Activated CD4-positive, alpha-beta T cell treated with anti-CD3 and anti-CD28 coated beads for 36 hours (primary cell): ENCODE measurements around the gene NXNL2. TPM values are rescaled to one million over a fixed set of nuclear protein-coding genes. Genes with fewer than 3 reads are reported as not detected.

Experiments used
- ATAC-seq: fragments of 200-7000 bp; cut with Tn5 transposase; one replicate; pipeline ENCODE4 v1.10.0; 2021; ENCODE audit warnings: mild to moderate bottlenecking, moderate library complexity
- CTCF ChIA-PET: fragments of 350-600 bp; sonication (Branson Sonifier 250); formaldehyde crosslinking; loops from one replicate; lab custom pipeline; 2021; ENCODE audit warnings: antibody characterized with exemption; lab: Charles Lee
- POLR2A ChIA-PET: fragments of 350-600 bp; sonication (Branson Sonifier 250); formaldehyde crosslinking; loops from one replicate; lab custom pipeline; 2021; ENCODE audit warnings: antibody characterized with exemption, inconsistent platforms; lab: Charles Lee
- DNase-seq: peaks from one replicate; pipeline ENCODE4 v3.0.0-alpha.2; 2020
- H3K27ac Mint-ChIP-seq: one replicate; pipeline ENCODE4 v1.8.0; 2021; ENCODE audit warnings: mixed read lengths
- H3K27me3 Mint-ChIP-seq: one replicate; pipeline ENCODE4 v1.8.0; 2021; ENCODE audit warnings: mixed read lengths
- H3K36me3 Mint-ChIP-seq: one replicate; pipeline ENCODE4 v1.8.0; 2021; ENCODE audit warnings: low read depth, mixed read lengths
- H3K4me1 Mint-ChIP-seq: one replicate; pipeline ENCODE4 v1.8.0; 2021; ENCODE audit warnings: mixed read lengths
- H3K4me3 Mint-ChIP-seq: one replicate; pipeline ENCODE4 v1.8.0; 2021; ENCODE audit warnings: mild to moderate bottlenecking, moderate library complexity, mixed read lengths
- H3K9me3 Mint-ChIP-seq: one replicate; pipeline ENCODE4 v1.8.0; 2021; ENCODE audit warnings: low read depth, mixed read lengths
- intact Hi-C, 2 experiments: fragments of 100-400 bp; cut with DNase I in 1 of 2; cut with micrococcal nuclease in 1 of 2; formaldehyde crosslinking; loops; one replicate each; pipeline versions ENCODE4 v1.14.2 to v1.15.1; 2022 to 2024; cut with DNase I, micrococcal nuclease
- total RNA-seq, 2 experiments: library from RNA; stranded (reverse); gene quantifications; one replicate each; pipeline ENCODE4 v1.2.3, GENCODE V29; 2021

The NXNL2 gene
- total RNA-seq, 2 experiments from 2014 or later = not detected

GRCh38 chr9:88580961-88581360, 46.0 kb downstream of the NXNL2 start:
- Mint-ChIP-seq H3K36me3 (no peaks in the 10 kb centered on the region), H3K27me3 (peaks cover 6% of the 10 kb centered on the region), H3K4me3 (no peak overlapping the region), H3K4me1 (peaks cover 9% of the 10 kb centered on the region), H3K27ac (no peak overlapping the region), H3K9me3 (no peaks in the 10 kb centered on the region)
- ATAC-seq = no peak
- ChIA-PET CTCF (interaction anchor here (0.6 to 1.2 kb wide), 3 partner anchors 11 to 507 kb away, joined by 3 to 4 read pairs (median 3); no protein-coding TSS in a partner anchor), POLR2A (interaction anchor here (0.7 kb wide), 1 partner anchor 58 kb away, joined by 3 read pairs; no protein-coding TSS in a partner anchor)
- no peak for DNase-seq
- intact Hi-C loops = loop anchor here in 1 of 2 experiments (10.0 kb wide), 1 partner anchor 626 kb away; a partner anchor contains a TSS

- DNase-seq (no peak), ATAC-seq (no peak)
- intact Hi-C loops = loop anchor here in 1 of 2 experiments (10.0 kb wide), 1 partner anchor 629 kb away; a partner anchor contains a TSS
- Mint-ChIP-seq H3K36me3 (no peaks in the 10 kb centered on the region), H3K9me3 (no peaks in the 10 kb centered on the region), H3K4me3 (no peak overlapping the region), H3K27ac (no peak overlapping the region), H3K4me1 (peaks cover 9% of the 10 kb centered on the region), H3K27me3 (no peaks in the 10 kb centered on the region)
- ChIA-PET POLR2A (no interaction called here), CTCF (interaction anchor here (0.8 to 1.8 kb wide), 3 partner anchors 9 to 417 kb away, joined by 4 to 7 read pairs (median 5); no protein-coding TSS in a partner anchor)
These were observed 49.1 kb downstream of the NXNL2 start for GRCh38 chr9:88583901-88584596.

GRCh38 chr9:88585426-88585825, 50.4 kb downstream of the NXNL2 start:
- Mint-ChIP-seq H3K9me3 (no peaks in the 10 kb centered on the region), H3K27ac (no peak overlapping the region), H3K4me3 (no peak overlapping the region), H3K4me1 (peaks cover 9% of the 10 kb centered on the region), H3K27me3 (no peaks in the 10 kb centered on the region), H3K36me3 (no peaks in the 10 kb centered on the region)
- CTCF ChIA-PET = interaction anchor here (1.5 to 1.8 kb wide), 2 partner anchors 8 to 10 kb away, joined by 4 to 7 read pairs; no protein-coding TSS in a partner anchor
- ATAC-seq (no peak), DNase-seq (no peak)
- POLR2A ChIA-PET = no interaction called here
- intact Hi-C loops = loop anchor here in 1 of 2 experiments (10.0 kb wide), 1 partner anchor 631 kb away; a partner anchor contains a TSS

GRCh38 chr9:88586452-88586851, 51.5 kb downstream of the NXNL2 start:
- Mint-ChIP-seq H3K27me3 (no peaks in the 10 kb centered on the region), H3K9me3 (no peaks in the 10 kb centered on the region), H3K36me3 (no peaks in the 10 kb centered on the region), H3K4me1 (peaks cover 9% of the 10 kb centered on the region), H3K4me3 (no peak overlapping the region), H3K27ac (no peak overlapping the region)
- ChIA-PET POLR2A (no interaction called here), CTCF (no interaction called here)
- no peak for DNase-seq
- ATAC-seq = no peak
- intact Hi-C loops = loop anchor here in 1 of 2 experiments (10.0 kb wide), 1 partner anchor 632 kb away; a partner anchor contains a TSS

GRCh38 chr9:88587182-88587581, 52.2 kb downstream of the NXNL2 start:
- Mint-ChIP-seq H3K9me3 (no peaks in the 10 kb centered on the region), H3K4me3 (no peak overlapping the region), H3K4me1 (peaks cover 9% of the 10 kb centered on the region), H3K27me3 (no peaks in the 10 kb centered on the region), H3K27ac (no peak overlapping the region), H3K36me3 (no peaks in the 10 kb centered on the region)
- ATAC-seq (no peak), DNase-seq (no peak)
- ChIA-PET CTCF (no interaction called here), POLR2A (no interaction called here)
- intact Hi-C loops = loop anchor here in 1 of 2 experiments (10.0 kb wide), 1 partner anchor 632 kb away; a partner anchor contains a TSS

GRCh38 chr9:88587885-88588649, 53.1 kb downstream of the NXNL2 start:
- ATAC-seq (no peak), DNase-seq (no peak)
- ChIA-PET POLR2A (no interaction called here), CTCF (no interaction called here)
- H3K4me1 Mint-ChIP-seq = peaks cover 9% of the 10 kb centered on the region
- no peaks in the 10 kb centered on the region for H3K9me3 Mint-ChIP-seq
- no peak overlapping the region for H3K4me3 Mint-ChIP-seq
- H3K36me3 Mint-ChIP-seq = no peaks in the 10 kb centered on the region
- intact Hi-C loops = loop anchor here in 1 of 2 experiments (10.0 kb wide), 1 partner anchor 633 kb away; a partner anchor contains a TSS
- H3K27ac Mint-ChIP-seq = no peak overlapping the region
- no peaks in the 10 kb centered on the region for H3K27me3 Mint-ChIP-seq

GRCh38 chr9:88589656-88590055, 54.7 kb downstream of the NXNL2 start:
- no peaks in the 10 kb centered on the region for H3K27me3 Mint-ChIP-seq
- no peak overlapping the region for H3K27ac Mint-ChIP-seq
- ATAC-seq (no peak), DNase-seq (no peak)
- no peaks in the 10 kb centered on the region for H3K9me3 Mint-ChIP-seq
- no peak overlapping the region for H3K4me3 Mint-ChIP-seq
- ChIA-PET CTCF (no interaction called here), POLR2A (no interaction called here)
- H3K4me1 Mint-ChIP-seq = peaks cover 6% of the 10 kb centered on the region
- no peaks in the 10 kb centered on the region for H3K36me3 Mint-ChIP-seq
- intact Hi-C loops = loop anchor here (2.0 to 10.0 kb wide), 4 partner anchors 417 to 689 kb away; a partner anchor contains a TSS

- ATAC-seq = no peak
- H3K36me3 Mint-ChIP-seq = no peaks in the 10 kb centered on the region
- CTCF ChIA-PET = interaction anchor here (0.8 to 1.3 kb wide), 2 partner anchors 410 kb away, joined by 3 to 5 read pairs; no protein-coding TSS in a partner anchor
- no peaks in the 10 kb centered on the region for H3K9me3 Mint-ChIP-seq
- POLR2A ChIA-PET = no interaction called here
- peak; percentile 35 for DNase-seq
- H3K4me3 Mint-ChIP-seq = no peak overlapping the region
- H3K27me3 Mint-ChIP-seq = no peaks in the 10 kb centered on the region
- no peak overlapping the region for H3K27ac Mint-ChIP-seq
- H3K4me1 Mint-ChIP-seq = peaks cover 6% of the 10 kb centered on the region
- intact Hi-C loops = loop anchor here (2.0 to 5.0 kb wide), 3 partner anchors 418 to 688 kb away; no protein-coding TSS in a partner anchor
These were observed 55.7 kb downstream of the NXNL2 start for GRCh38 chr9:88590558-88591146.

GRCh38 chr9:88593537-88594185, 58.7 kb downstream of the NXNL2 start:
- CTCF ChIA-PET = interaction anchor here (0.8 to 1.5 kb wide), 5 partner anchors 9 to 407 kb away, joined by 3 to 8 read pairs (median 4); no protein-coding TSS in a partner anchor
- Mint-ChIP-seq H3K9me3 (no peaks in the 10 kb centered on the region), H3K36me3 (no peaks in the 10 kb centered on the region), H3K4me3 (no peak overlapping the region), H3K4me1 (peaks cover 6% of the 10 kb centered on the region), H3K27me3 (peaks cover 13% of the 10 kb centered on the region), H3K27ac (no peak overlapping the region)
- intact Hi-C loops = loop anchor here (1.0 to 5.0 kb wide), 4 partner anchors 148 to 684 kb away; no protein-coding TSS in a partner anchor
- peak; percentile 71 for DNase-seq
- peak; percentile 66 for ATAC-seq
- POLR2A ChIA-PET = no interaction called here
